ENCODE data around the gene UCMA. TPM values are rescaled to one million over a fixed set of nuclear protein-coding genes. Genes with fewer than 3 reads are reported as not detected.

Gene UCMA
- total RNA-seq, 1 experiment from 2014 or later: not detected

- DNase-seq (ENCODE audit: low read depth): no peak
Observed at GRCh38 chr10:13188593-13188992, 45.6 kb downstream of the UCMA start.

DNA sequence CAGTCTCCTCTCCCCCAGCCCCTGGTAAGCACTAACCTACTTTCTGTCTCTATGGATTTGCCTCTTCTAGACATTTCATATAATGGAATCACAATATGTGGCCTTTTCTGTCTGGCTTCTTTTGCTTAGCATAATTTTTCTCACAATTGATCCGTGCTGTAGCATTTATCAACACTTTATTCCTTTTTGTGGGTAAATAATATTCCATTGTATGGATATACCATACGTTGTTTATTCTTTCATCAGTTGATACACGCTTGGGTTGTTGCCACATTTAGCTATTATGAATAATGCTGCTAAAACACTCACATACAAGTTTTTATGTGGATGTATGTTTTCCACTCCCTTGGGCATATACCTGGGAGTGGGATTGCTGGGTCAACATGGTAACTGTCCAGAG, 47.0 kb downstream of the UCMA start:
- no peak for DNase-seq (ENCODE audit: low read depth)

DNA sequence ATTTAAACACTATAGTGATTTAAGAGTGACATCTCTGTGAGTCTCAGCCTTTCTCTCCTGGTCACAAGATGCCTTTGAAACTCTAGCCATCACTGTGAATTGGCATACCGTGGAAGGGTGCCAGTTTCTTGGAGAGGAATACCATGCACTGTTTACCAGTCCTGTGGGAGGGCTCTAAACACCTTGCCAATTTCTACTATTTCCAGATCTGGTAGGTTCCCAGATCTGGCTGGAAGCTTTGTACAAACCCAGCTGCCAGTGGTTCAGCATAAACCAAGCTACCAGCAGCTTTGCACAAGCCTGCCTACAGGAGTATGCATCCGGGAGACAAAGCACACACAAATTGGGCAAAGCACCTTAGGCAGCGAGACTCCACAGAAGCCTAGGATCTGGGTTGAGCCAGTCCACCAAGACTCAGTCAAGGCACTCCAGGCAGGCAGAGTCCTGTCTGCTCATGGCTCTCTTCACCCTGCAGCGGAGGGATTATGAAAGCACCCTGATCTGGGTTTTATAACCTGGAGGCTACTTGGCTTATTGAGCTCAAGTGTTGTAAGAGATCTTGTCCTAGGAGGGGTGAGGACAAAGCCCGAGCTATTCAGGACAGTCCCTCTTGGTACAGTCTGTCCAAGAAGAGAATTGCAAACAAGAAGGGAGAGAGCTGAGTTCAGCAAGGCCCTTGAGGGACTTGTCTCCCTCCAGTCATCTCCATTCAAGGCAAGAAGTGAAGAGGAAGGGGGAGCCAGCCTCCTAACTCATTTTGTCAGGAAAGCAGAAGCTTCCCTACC, 49.3 kb downstream of the UCMA start:
- DNase-seq (ENCODE audit: low read depth): no peak

DNA sequence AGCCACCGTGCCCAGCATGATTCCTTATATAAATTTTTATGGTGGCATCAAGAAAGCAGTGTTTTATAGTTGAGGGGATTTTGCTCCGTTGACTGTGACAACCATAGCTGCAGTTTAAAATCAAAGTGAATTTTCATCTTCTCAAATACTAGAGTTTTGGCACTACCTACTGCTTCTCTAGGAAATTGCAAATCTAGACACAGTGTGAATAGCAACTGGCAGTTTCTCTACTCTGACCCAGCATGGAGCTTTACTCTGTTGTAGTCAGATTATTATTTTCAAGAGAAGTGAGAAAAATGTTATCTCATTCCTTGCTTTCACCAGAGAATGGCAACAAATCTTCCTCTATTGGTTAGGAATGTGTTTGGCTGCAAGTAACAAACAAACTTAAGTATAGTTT, 49.9 kb downstream of the UCMA start:
- no peak for DNase-seq (ENCODE audit: low read depth)

GRCh38 chr10:13183625-13184024, 50.5 kb downstream of the UCMA start:
- DNase-seq (ENCODE audit: low read depth): peak; percentile 5

- DNase-seq (ENCODE audit: low read depth): no peak
Observed at GRCh38 chr10:13182424-13182823, 51.8 kb downstream of the UCMA start.

DNA sequence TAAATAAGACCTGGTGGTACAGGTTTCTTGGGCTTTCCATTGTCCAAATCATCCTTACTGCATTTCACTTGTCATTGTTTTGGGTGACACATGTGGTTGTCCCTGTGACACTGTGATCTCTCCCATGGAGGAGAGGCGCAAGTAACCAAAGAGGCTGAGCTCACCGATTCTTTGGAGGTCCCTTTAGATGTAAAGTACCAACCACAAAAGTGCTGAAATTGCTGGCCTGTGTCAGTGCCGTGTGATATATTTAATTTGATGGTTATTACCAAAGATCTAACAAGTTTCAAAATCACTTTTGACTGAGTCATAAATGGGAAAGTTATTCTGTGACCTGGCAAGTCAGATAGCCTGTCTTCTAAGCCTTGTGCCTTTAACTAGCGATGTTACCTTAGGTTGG, 53.4 kb downstream of the UCMA start:
- DNase-seq (ENCODE audit: low read depth): no peak

GRCh38 chr10:13173616-13174015, 60.6 kb downstream of the UCMA start:
- DNase-seq (ENCODE audit: low read depth): no peak

Small RNA genes lying within 50 kb of the gene (small RNA-seq; reads per million reads assigned to genes)
- not detected for gene RNU6-6P

Other genes with a start within 250 kb of the UCMA start
- gene CCDC3, start 232.7 kb downstream of the UCMA start, total RNA-seq (2014; rRNA removed; shearing (Covaris generic)): 0.17 and 0.48 TPM in 2 replicates
- gene OPTN, start 134.2 kb downstream of the UCMA start, total RNA-seq (2014; rRNA removed; shearing (Covaris generic)): 17.5 and 24.3 TPM in 2 replicates
- gene MCM10, start 72.8 kb downstream of the UCMA start, total RNA-seq (2014; rRNA removed; shearing (Covaris generic)): 49.7 and 51.6 TPM in 2 replicates
- 6.3 and 10.9 TPM in 2 replicates for gene PHYH, start 65.7 kb upstream of the UCMA start, total RNA-seq (2014; rRNA removed; shearing (Covaris generic))
- 48.7 and 68.3 TPM in 2 replicates for gene SEPHS1, start 113.9 kb upstream of the UCMA start, total RNA-seq (2014; rRNA removed; shearing (Covaris generic))

Data from HT1080 (cell line).